H1 (cell line): ENCODE measurements around the gene CTSL. TPM values are rescaled to one million over a fixed set of nuclear protein-coding genes. Genes with fewer than 3 reads are reported as not detected.

ENCODE experiments used
- CBX5 ChIP-seq: fragments of 300-800, 300-1000 bp; sonication (generic); IDR thresholded peaks from 2 replicates; pipeline ENCODE4 v1.7.1; 2016; ENCODE audit warnings: antibody characterized with exemption, low read length, low read depth
- CBX8 ChIP-seq: fragments of 300-800, 300-1000 bp; sonication (generic); IDR thresholded peaks from 2 replicates; pipeline ENCODE4 v1.7.1; 2016; ENCODE audit warnings: low read depth, low read length, borderline replicate concordance
- GABPA ChIP-seq: IDR thresholded peaks from 2 replicates; pipeline ENCODE4 v1.6.1; 2011; ENCODE audit warnings: mild to moderate bottlenecking, low read length, moderate library complexity, borderline replicate concordance; ENCODE audit not compliant: insufficient read depth
- RFX5 ChIP-seq: IDR thresholded peaks from 2 replicates; pipeline ENCODE4 v1.6.1; 2011; ENCODE audit warnings: low read depth, low read length, improper control_type of control experiment, borderline replicate concordance
- SAP30 ChIP-seq: fragments of 300-600 bp; sonication (generic); IDR thresholded peaks from 2 replicates; pipeline ENCODE4 v1.7.1; 2012; ENCODE audit warnings: low read length, moderate library complexity, mild to moderate bottlenecking, inconsistent platforms; ENCODE audit not compliant: insufficient read depth, insufficient replicate concordance
- TCF12 ChIP-seq: IDR thresholded peaks from 2 replicates; pipeline ENCODE4 v1.6.1; 2011; ENCODE audit warnings: low read depth, mild to moderate bottlenecking, low read length
- polyA plus RNA-seq, 7 experiments: library from polyadenylated mRNA; depleted of rRNA in 3 of 7; stranded (reverse) in 5 of 7; unstranded in 2 of 7; fragments of >200 nt in 5 of 7; fragments of 200-250 nt in 2 of 7; gene quantifications; 1 replicate in 5 of 7; 2 replicates in 1 of 7; 4 replicates in 1 of 7; pipeline versions ENCODE4 v1.2.1 to v1.2.3, GENCODE V29; 2011 to 2013; ENCODE audit warnings: missing spikeins in 2 of 7, mixed read lengths in 2 of 7
- total RNA-seq: library from RNA; stranded (reverse); fragmentation: NEBNext Ultra II Directional; extraction: Animal tissue kit (Norgen Biotek cat#: 25700); gene quantifications from 2 replicates; pipeline ENCODE4 v1.2.1, GENCODE V29; 2021
- TF ChIP-seq, protein P1 (sequence below): IDR thresholded peaks from 2 replicates; pipeline ENCODE4 v1.6.1; 2012; ENCODE audit warnings: low read length, inconsistent platforms
- TF ChIP-seq, protein P2 (sequence below): IDR thresholded peaks from 2 replicates; pipeline ENCODE4 v1.6.1; 2012; ENCODE audit warnings: inconsistent platforms
- TF ChIP-seq, protein P3 (sequence below): IDR thresholded peaks from 2 replicates; pipeline ENCODE4 v1.6.1; 2011; ENCODE audit warnings: low read length, improper control_type of control experiment

CTSL gene
- total and polyA plus RNA-seq, 2 of the 8 experiments (the other 6 are each of a cell fraction or from before 2014, with no cell fraction given), result 34.2 to 38.2 TPM

DNA sequence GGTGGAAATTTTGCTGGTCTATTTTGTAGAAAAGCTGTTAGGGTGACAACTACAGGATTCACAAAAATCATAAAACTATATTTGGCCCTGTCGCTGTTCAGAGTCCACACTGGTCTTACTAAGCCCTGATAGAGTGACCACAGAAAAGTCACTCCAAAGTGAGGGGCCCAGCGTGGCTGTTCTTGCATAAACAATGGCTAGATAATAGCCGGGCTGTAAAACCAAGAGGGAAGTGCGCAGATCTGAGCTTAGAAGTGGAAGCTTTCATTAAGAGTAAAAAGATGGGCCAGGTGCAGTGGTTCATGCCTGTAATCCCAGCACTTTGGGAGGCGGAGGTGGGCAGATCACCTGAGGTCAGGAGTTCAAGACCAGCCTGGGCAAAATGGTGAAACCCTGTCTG lies 15.5 kb upstream of the CTSL start (continued):
- TF ChIP-seq, protein P1, sequence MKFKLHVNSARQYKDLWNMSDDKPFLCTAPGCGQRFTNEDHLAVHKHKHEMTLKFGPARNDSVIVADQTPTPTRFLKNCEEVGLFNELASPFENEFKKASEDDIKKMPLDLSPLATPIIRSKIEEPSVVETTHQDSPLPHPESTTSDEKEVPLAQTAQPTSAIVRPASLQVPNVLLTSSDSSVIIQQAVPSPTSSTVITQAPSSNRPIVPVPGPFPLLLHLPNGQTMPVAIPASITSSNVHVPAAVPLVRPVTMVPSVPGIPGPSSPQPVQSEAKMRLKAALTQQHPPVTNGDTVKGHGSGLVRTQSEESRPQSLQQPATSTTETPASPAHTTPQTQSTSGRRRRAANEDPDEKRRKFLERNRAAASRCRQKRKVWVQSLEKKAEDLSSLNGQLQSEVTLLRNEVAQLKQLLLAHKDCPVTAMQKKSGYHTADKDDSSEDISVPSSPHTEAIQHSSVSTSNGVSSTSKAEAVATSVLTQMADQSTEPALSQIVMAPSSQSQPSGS, result no peak
- TF ChIP-seq TCF12 (no peak), CBX8 (no peak), RFX5 (no peak), CBX5 (no peak), SAP30 (no peak), GABPA (no peak)
- TF ChIP-seq, protein P2, sequence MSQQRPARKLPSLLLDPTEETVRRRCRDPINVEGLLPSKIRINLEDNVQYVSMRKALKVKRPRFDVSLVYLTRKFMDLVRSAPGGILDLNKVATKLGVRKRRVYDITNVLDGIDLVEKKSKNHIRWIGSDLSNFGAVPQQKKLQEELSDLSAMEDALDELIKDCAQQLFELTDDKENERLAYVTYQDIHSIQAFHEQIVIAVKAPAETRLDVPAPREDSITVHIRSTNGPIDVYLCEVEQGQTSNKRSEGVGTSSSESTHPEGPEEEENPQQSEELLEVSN, result no peak
- TF ChIP-seq, protein P3, sequence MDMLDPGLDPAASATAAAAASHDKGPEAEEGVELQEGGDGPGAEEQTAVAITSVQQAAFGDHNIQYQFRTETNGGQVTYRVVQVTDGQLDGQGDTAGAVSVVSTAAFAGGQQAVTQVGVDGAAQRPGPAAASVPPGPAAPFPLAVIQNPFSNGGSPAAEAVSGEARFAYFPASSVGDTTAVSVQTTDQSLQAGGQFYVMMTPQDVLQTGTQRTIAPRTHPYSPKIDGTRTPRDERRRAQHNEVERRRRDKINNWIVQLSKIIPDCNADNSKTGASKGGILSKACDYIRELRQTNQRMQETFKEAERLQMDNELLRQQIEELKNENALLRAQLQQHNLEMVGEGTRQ, result no peak
